Pancreas (tissue), 10 donors: ENCODE data around the gene KLHL5. TPM values are rescaled to one million over a fixed set of nuclear protein-coding genes. Genes with fewer than 3 reads are reported as not detected.
"Not testable (repeated sequence)": the region's sequence is repeated elsewhere in the genome, so short reads cannot be mapped to it uniquely, and the experiment has no call there.

ENCODE experiments used
- ATAC-seq, 4 donors: fragments of 200-7000 bp; cut with Tn5 transposase; one replicate each; pipeline versions ENCODE4 v1.8.0 to v1.9.1; 2020; ENCODE audit warnings: mild to moderate bottlenecking in 4 of 4, moderate library complexity in 4 of 4
- DNase-seq, 6 donors: peaks; one replicate each; pipeline ENCODE4 v3.0.0-alpha.2; 2020
- FAIRE-seq: peaks from 2 replicates; lab custom pipeline; 2012; peaks lifted over from hg19 to GRCh38; lab: Jason Lieb, UNC
- H3K27ac ChIP-seq, 4 donors: fragments of 200-600 bp; sonication (generic); 1 replicate in 3 of 4; 2 replicates in 1 of 4; pipeline versions ENCODE4 v1.5.0 to v1.8.0; 2020
- H3K27me3 ChIP-seq, 4 donors: fragments of 200-600 bp; one replicate each; pipeline ENCODE4 v1.8.0; 2021
- H3K36me3 ChIP-seq, 3 donors: fragments of 200-600 bp; sonication (generic) in 1 of 3; one replicate each; pipeline versions ENCODE4 v1.5.0 to v1.8.0; 2020 to 2021
- H3K4me1 ChIP-seq, 3 donors: fragments of 200-600 bp; one replicate each; pipeline ENCODE4 v1.8.0; 2021
- H3K4me3 ChIP-seq, 4 donors: fragments of 200-600 bp; sonication (generic) in 2 of 4; one replicate each; pipeline versions ENCODE4 v1.5.0 to v1.8.0; 2020 to 2021
- H3K9me3 ChIP-seq, 4 donors: fragments of 200-600 bp; one replicate each; pipeline ENCODE4 v1.8.0; 2021
- CTCF ChIP-seq, 4 donors: fragments of 200-600 bp; sonication (generic) in 3 of 4; IDR thresholded peaks; one replicate each; pipeline versions ENCODE4 v1.5.0 to v1.8.0; 2021; ENCODE audit warnings: antibody characterized with exemption in 4 of 4
- WGBS, 2 donors: extraction: QIAGEN DNeasy Blood & Tissue Kit; methylation state at CpG; one replicate each; pipeline ENCODE4 v1.1.7; 2013; 5-methylcytosine and 5-hydroxymethylcytosine counted together
- intact Hi-C, 3 donors: fragments of 100-400 bp; cut with DNase I; formaldehyde crosslinking; loops; one replicate each; pipeline versions ENCODE4 v1.11.1 to v1.14.2; 2022
- polyA plus RNA-seq, 2 donors: library from polyadenylated mRNA; stranded (reverse); fragments of 200-250 nt; gene quantifications; one replicate each; pipeline ENCODE4 v1.2.3, GENCODE V29; 2013
- total RNA-seq, 6 donors: library from RNA; stranded (reverse); fragmentation: NEBNext Ultra II Directional in 4 of 6; extraction: Animal tissue kit (Norgen Biotek cat#: 25700) in 4 of 6; gene quantifications; one replicate each; pipeline versions ENCODE4 v1.2.1 to v1.2.4, GENCODE V29; 2021 to 2023
- donor health status: healthy with polysubstance abuse.
- donor health status: DM: no; HTN: no; CAD: no; lungs with moderate emphysema.
- donor health status: DM: no; HTN: no; CAD: no.
- donor health status: control.
- donor health status: control.
- donor health status: Bipolar disorder and iron deficiency.
- donor health status: DM: yes; HTN: yes; CAD: no.
- donor health status: DM: no; HTN: no; CAD: no.
- donor health status: DM: no; HTN: no; CAD: no.
- donor health status: DM: yes; HTN: yes; CAD: no.

The KLHL5 gene
- total and polyA plus RNA-seq, 8 donors: 5.3 to 34.6 (median 9.3) TPM

GRCh38 chr4:39029752-39030694, 32.0 kb upstream of the KLHL5 start:
- no peak for DNase-seq
- intact Hi-C loops: no loop called here
- TF ChIP-seq CTCF (IDR thresholded peaks at IDR 0.05): no peak
- no peak for FAIRE-seq
- no peaks in the 10 kb centered on the region for H3K9me3 ChIP-seq
- H3K27ac ChIP-seq: no peak overlapping the region
- no peaks in the 10 kb centered on the region for H3K36me3 ChIP-seq
- ATAC-seq: no peak
- H3K4me1 ChIP-seq: peaks cover 0 to 7% (median 0%) of the 10 kb centered on the region in 3 donors
- H3K27me3 ChIP-seq: no peaks in the 10 kb centered on the region
- no peak overlapping the region for H3K4me3 ChIP-seq

GRCh38 chr4:39030725-39031124, 31.3 kb upstream of the KLHL5 start:
- Histone ChIP-seq H3K36me3 (no peaks in the 10 kb centered on the region), H3K4me3 (no peak overlapping the region), H3K4me1 (peaks cover 0 to 7% (median 0%) of the 10 kb centered on the region in 3 donors), H3K27ac (no peak overlapping the region), H3K27me3 (no peaks in the 10 kb centered on the region), H3K9me3 (no peaks in the 10 kb centered on the region)
- ATAC-seq (no peak), FAIRE-seq (no peak), DNase-seq (no peak)
- intact Hi-C loops: no loop called here
- 85 to 91% methylated on average over 3 of the region's 3 CpGs for WGBS, 2 donors
- TF ChIP-seq CTCF (IDR thresholded peaks at IDR 0.05): no peak

- H3K4me3 ChIP-seq, H3K36me3 ChIP-seq, H3K27me3 ChIP-seq, FAIRE-seq, intact Hi-C loops, H3K9me3 ChIP-seq, ATAC-seq, H3K4me1 ChIP-seq, DNase-seq: not testable (repeated sequence)
- 84 to 86% methylated on average over 6 of the region's 6 CpGs for WGBS, 2 donors
- H3K27ac ChIP-seq: peak overlapping the region in 1 of 4 donors; percentile 16
These were observed 30.4 kb upstream of the KLHL5 start for GRCh38 chr4:39031590-39032020.

GRCh38 chr4:39032218-39033085, 29.6 kb upstream of the KLHL5 start, which contains the start of gene TMEM156:
TSS of gene TMEM156 (minus strand) at chr4:39032409. CDS start at chr4:39032313, 96 bp downstream.
- intact Hi-C loops: no loop called here
- no peaks in the 10 kb centered on the region for H3K27me3 ChIP-seq
- 68 to 76% methylated on average over 5 of the region's 5 CpGs for WGBS, 2 donors
- no peak for TF ChIP-seq CTCF (IDR thresholded peaks at IDR 0.05)
- peaks cover 0 to 7% (median 0%) of the 10 kb centered on the region in 3 donors for H3K4me1 ChIP-seq
- H3K9me3 ChIP-seq: no peaks in the 10 kb centered on the region
- DNase-seq (no peak), ATAC-seq (peak; percentile 58 to 70 (median 64)), FAIRE-seq (no peak)
- no peak within 1 kb of the TSS for H3K4me3 ChIP-seq
- no peaks in the 10 kb centered on the region for H3K36me3 ChIP-seq
- peak within 1 kb of the TSS in 1 of 4 donors; percentile 16 for H3K27ac ChIP-seq

- TF ChIP-seq CTCF (IDR thresholded peaks at IDR 0.05): no peak
- 60 to 63% methylated on average over 7 of the region's 7 CpGs for WGBS, 2 donors
- intact Hi-C loops: no loop called here
- Histone ChIP-seq H3K4me1 (peaks cover 0 to 7% (median 0%) of the 10 kb centered on the region in 3 donors), H3K36me3 (no peaks in the 10 kb centered on the region), H3K9me3 (no peaks in the 10 kb centered on the region), H3K4me3 (no peak overlapping the region), H3K27ac (peak overlapping the region in 2 of 4 donors; percentile 54 to 57), H3K27me3 (no peaks in the 10 kb centered on the region)
- FAIRE-seq (no peak), ATAC-seq (peak; percentile 28 to 80 (median 65)), DNase-seq (no peak)
These were observed 25.9 kb upstream of the KLHL5 start for GRCh38 chr4:39036172-39036571.
